Measurements from ENCODE around the gene EXD3. TPM values are rescaled to one million over a fixed set of nuclear protein-coding genes. Genes with fewer than 3 reads are reported as not detected.

EXD3 gene
- polyA plus RNA-seq, 2 of the 4 experiments (the other 2 are of a cell fraction): 3.4 to 4.5 TPM

GRCh38 chr9:137273095-137273490 is 149.9 kb downstream of the EXD3 start (continued):
- TF ChIP-seq, protein P1, sequence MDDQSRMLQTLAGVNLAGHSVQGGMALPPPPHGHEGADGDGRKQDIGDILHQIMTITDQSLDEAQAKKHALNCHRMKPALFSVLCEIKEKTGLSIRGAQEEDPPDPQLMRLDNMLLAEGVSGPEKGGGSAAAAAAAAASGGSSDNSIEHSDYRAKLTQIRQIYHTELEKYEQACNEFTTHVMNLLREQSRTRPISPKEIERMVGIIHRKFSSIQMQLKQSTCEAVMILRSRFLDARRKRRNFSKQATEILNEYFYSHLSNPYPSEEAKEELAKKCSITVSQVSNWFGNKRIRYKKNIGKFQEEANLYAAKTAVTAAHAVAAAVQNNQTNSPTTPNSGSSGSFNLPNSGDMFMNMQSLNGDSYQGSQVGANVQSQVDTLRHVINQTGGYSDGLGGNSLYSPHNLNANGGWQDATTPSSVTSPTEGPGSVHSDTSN (IDR thresholded peaks at IDR 0.05): no peak
- no peak for TF ChIP-seq RAD21 (conservative IDR thresholded peaks at IDR 0.05 in 1 of 2, IDR thresholded peaks at IDR 0.05 in 1 of 2)
- no peak for TF ChIP-seq CEBPB (IDR thresholded peaks at IDR 0.05)
- TF ChIP-seq NFE2L2 (conservative IDR thresholded peaks at IDR 0.05; ENCODE audit: low read length): no peak
- no peak for TF ChIP-seq GATA3 (IDR thresholded peaks at IDR 0.05; ENCODE audit: borderline replicate concordance)
- no peak for TF ChIP-seq CHD2 (IDR thresholded peaks at IDR 0.05; ENCODE audit: low read length, partially characterized antibody)
- no peak for TF ChIP-seq FOSB (CRISPR knock-in tag; IDR thresholded peaks at IDR 0.05)

GRCh38 chr9:137272241-137273094 is 150.5 kb downstream of the EXD3 start:
- Histone ChIP-seq H3K27ac (no peak overlapping the region; a peak in 1 of 6 replicates), H3K4me2 (no peak overlapping the region), H3K9me3 (no peaks in the 10 kb centered on the region), H3K4me1 (peaks cover 46% of the 10 kb centered on the region), H3K4me3 (no peak overlapping the region)
- POLR2A ChIA-PET: interaction anchor here (1.2 kb wide), 1 partner anchor 32 kb away, joined by 4 read pairs; the partner anchor contains the start of gene TUBB4B
- 90% methylated on average over 26 of the region's 39 CpGs for WGBS (ENCODE audit: missing lambda C conversion rate)
- FAIRE-seq (no peak), DNase-seq (ENCODE audit: low read depth in 1 of 2, low spot score in 1 of 2) (no peak), ATAC-seq (no peak)
- TF ChIP-seq ATOH8 (CRISPR knock-in tag; IDR thresholded peaks at IDR 0.05; ENCODE audit: low read depth) (no peak), BCL3 (IDR thresholded peaks at IDR 0.05) (no peak), JUNB (IDR thresholded peaks at IDR 0.05) (no peak)
- CTCF ChIA-PET: interaction anchor here (0.6 to 4.2 kb wide), 8 partner anchors 11 to 233 kb away, joined by 3 to 43 read pairs (median 5); partner anchors contain the start of genes MAN1B1 and NRARP

GRCh38 chr9:137271696-137272076 is 151.3 kb downstream of the EXD3 start:
- WGBS (ENCODE audit: missing lambda C conversion rate): 67% methylated on average over 2 of the region's 3 CpGs
- Histone ChIP-seq H3K9me3 (no peaks in the 10 kb centered on the region), H3K27ac (no peak overlapping the region), H3K4me3 (no peak overlapping the region), H3K4me2 (no peak overlapping the region), H3K4me1 (peaks cover 40% of the 10 kb centered on the region)
- no peak for TF ChIP-seq ATOH8 (CRISPR knock-in tag; IDR thresholded peaks at IDR 0.05; ENCODE audit: low read depth)
- CTCF ChIA-PET: interaction anchor here (1.4 to 4.2 kb wide), 5 partner anchors 10 to 35 kb away, joined by 4 to 43 read pairs (median 7); partner anchors contain the start of gene NRARP
- FAIRE-seq (no peak), DNase-seq (ENCODE audit: low read depth in 1 of 2, low spot score in 1 of 2) (no peak), ATAC-seq (no peak)
- POLR2A ChIA-PET: no interaction called here

DNA sequence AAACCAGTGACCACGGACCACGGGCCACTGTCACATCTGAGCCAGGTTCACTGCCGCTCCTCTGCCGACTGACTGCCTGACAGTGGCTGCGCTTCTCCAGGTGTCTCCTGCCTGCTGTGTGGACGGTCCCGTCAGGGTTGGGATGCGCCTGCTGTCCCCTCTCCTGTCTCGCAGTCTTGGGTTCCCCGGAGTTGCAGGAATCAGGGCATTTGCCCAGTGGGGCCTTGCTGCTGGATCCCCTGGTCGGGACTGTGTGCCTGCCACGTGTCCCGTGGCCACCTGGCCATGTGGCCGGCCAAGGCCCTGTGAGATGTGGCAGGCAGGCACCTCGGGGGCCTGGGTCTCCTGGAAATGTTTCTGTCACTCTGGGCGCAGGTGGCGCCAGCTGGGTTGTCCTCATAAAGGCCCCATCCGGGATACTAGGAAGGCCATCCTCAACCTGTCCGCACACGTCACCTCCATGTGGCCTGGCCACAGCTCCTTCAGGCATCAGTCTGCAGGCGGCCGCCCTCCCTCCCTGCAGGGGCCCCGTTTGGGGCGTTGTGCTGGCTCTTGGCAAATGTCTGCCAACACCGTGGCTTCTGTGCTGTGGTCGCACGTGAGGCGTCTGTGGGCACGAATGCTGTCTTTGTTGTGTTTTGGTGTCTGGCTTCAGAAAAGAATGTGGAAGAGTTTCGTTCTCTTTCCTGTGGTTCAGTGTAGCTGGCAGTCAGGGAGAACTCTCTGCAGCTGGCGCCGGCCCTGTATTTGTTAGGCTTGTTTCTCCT is 151.8 kb downstream of the EXD3 start:
- Histone ChIP-seq H3K4me3 (no peak overlapping the region), H3K9me3 (no peaks in the 10 kb centered on the region), H3K4me1 (peaks cover 34% of the 10 kb centered on the region), H3K27ac (no peak overlapping the region), H3K4me2 (no peak overlapping the region)
- DNase-seq (ENCODE audit: low read depth in 1 of 2, low spot score in 1 of 2): no peak
- POLR2A ChIA-PET: no interaction called here
- CTCF ChIA-PET: interaction anchor here (1.9 to 4.2 kb wide), 2 partner anchors 9 to 35 kb away, joined by 8 to 43 read pairs; no protein-coding TSS in a partner anchor
- 91% methylated on average over 29 of the region's 32 CpGs for WGBS (ENCODE audit: missing lambda C conversion rate)
- ATAC-seq: no peak
- no peak for FAIRE-seq
- TF ChIP-seq MAX (IDR thresholded peaks at IDR 0.05): no peak
- TF ChIP-seq RCOR1 (IDR thresholded peaks at IDR 0.05; ENCODE audit: low read depth, low read length): no peak
- TF ChIP-seq USF2 (IDR thresholded peaks at IDR 0.05): no peak
- TF ChIP-seq, protein P1 (IDR thresholded peaks at IDR 0.05): no peak
- TF ChIP-seq SMC3 (IDR thresholded peaks at IDR 0.05): no peak
- TF ChIP-seq NR3C1 (IDR thresholded peaks at IDR 0.05): no peak
- no peak for TF ChIP-seq FOSL2 (IDR thresholded peaks at IDR 0.05)
- TF ChIP-seq FOSL2 (CRISPR knock-in tag; IDR thresholded peaks at IDR 0.05): no peak
- no peak for TF ChIP-seq PHF8 (IDR thresholded peaks at IDR 0.05; ENCODE audit: borderline replicate concordance, low read depth)
- no peak for TF ChIP-seq CHD2 (IDR thresholded peaks at IDR 0.05; ENCODE audit: low read length, partially characterized antibody)
- TF ChIP-seq MAFK (IDR thresholded peaks at IDR 0.05; ENCODE audit: partially characterized antibody): no peak
- no peak for TF ChIP-seq HOXB5 (CRISPR knock-in tag; IDR thresholded peaks at IDR 0.05)
- no peak for TF ChIP-seq FOSB (CRISPR knock-in tag; IDR thresholded peaks at IDR 0.05)
- no peak for TF ChIP-seq JUNB (IDR thresholded peaks at IDR 0.05)
- no peak for TF ChIP-seq CHD4 (IDR thresholded peaks at IDR 0.05; ENCODE audit: borderline replicate concordance)
- TF ChIP-seq NPAS2 (CRISPR knock-in tag; IDR thresholded peaks at IDR 0.05; ENCODE audit: borderline replicate concordance): no peak
